GM10847 (cell line): ENCODE measurements around the gene TMEM87A.

Experiments
- POLR2A ChIP-seq: IDR thresholded peaks from 2 replicates; pipeline ENCODE4 v1.6.1; 2011; ENCODE audit not compliant: insufficient read length; ENCODE audit errors: extremely low read depth

The TMEM87A gene

GRCh38 chr15:42191610-42192346 is 81.5 kb downstream of the TMEM87A start:
- TF ChIP-seq POLR2A = no peak

- no peak for TF ChIP-seq POLR2A
Observed at GRCh38 chr15:42190370-42190769, 82.9 kb downstream of the TMEM87A start.

- no peak for TF ChIP-seq POLR2A
Observed at GRCh38 chr15:42185801-42186200, 87.4 kb downstream of the TMEM87A start.

- TF ChIP-seq POLR2A = no peak
Observed at GRCh38 chr15:42184736-42185135, 88.5 kb downstream of the TMEM87A start.

GRCh38 chr15:42184296-42184695 is 88.9 kb downstream of the TMEM87A start:
- TF ChIP-seq POLR2A = no peak

GRCh38 chr15:42182961-42183360 is 90.3 kb downstream of the TMEM87A start:
- TF ChIP-seq POLR2A = no peak

- TF ChIP-seq POLR2A = no peak
Observed at GRCh38 chr15:42182328-42182886, 90.8 kb downstream of the TMEM87A start.

- no peak for TF ChIP-seq POLR2A
Observed at GRCh38 chr15:42178056-42178455, 95.2 kb downstream of the TMEM87A start.

GRCh38 chr15:42175671-42176070 is 97.6 kb downstream of the TMEM87A start:
- no peak for TF ChIP-seq POLR2A

GRCh38 chr15:42172475-42172874 is 100.8 kb downstream of the TMEM87A start:
- TF ChIP-seq POLR2A = no peak

GRCh38 chr15:42171795-42172194 is 101.4 kb downstream of the TMEM87A start:
- TF ChIP-seq POLR2A = no peak

- no peak for TF ChIP-seq POLR2A
Observed at GRCh38 chr15:42171122-42171521, 102.1 kb downstream of the TMEM87A start.

GRCh38 chr15:42166225-42166940 is 106.8 kb downstream of the TMEM87A start:
- no peak for TF ChIP-seq POLR2A

GRCh38 chr15:42165106-42165505 is 108.1 kb downstream of the TMEM87A start:
- no peak for TF ChIP-seq POLR2A

- TF ChIP-seq POLR2A = no peak
Observed at GRCh38 chr15:42163947-42164550, 109.2 kb downstream of the TMEM87A start.

GRCh38 chr15:42163291-42163690 is 109.9 kb downstream of the TMEM87A start:
- no peak for TF ChIP-seq POLR2A
